Motor neuron (in vitro differentiated cells): Measurements from ENCODE around the gene FAM25A. TPM values are rescaled to one million over a fixed set of nuclear protein-coding genes. Genes with fewer than 3 reads are reported as not detected.

Source experiments
- total RNA-seq, 8 experiments: library from RNA; unstranded; fragments of 300-600 nt; gene quantifications; 2 replicates each; pipeline versions ENCODE4 v1.2.3 to v1.2.4, GENCODE V29; 2022

FAM25A gene
- total RNA-seq, 8 experiments from 2014 or later, result not detected

Other genes starting within 250 kb of the FAM25A start
- gene MMRN2, start 62.7 kb upstream of the FAM25A start, total RNA-seq, result 10 to 100 TPM in 2 of 8 experiments, 1 to 10 TPM in 5, under 1 TPM in 1; 0.86 to 26.6 (median 3.0) TPM
- gene SNCG, start 61.7 kb upstream of the FAM25A start, total RNA-seq, result 100 to 1,000 TPM in 7 of 8 experiments, 10 to 100 TPM in 1; 86.6 to 946 (median 637) TPM
- 10 to 100 TPM in 1 of 8 experiments, 1 to 10 TPM in 4, under 1 TPM in 2, not detected in 1; 0.49 to 63.7 (median 1.2) TPM for gene ADIRF, start 51.8 kb upstream of the FAM25A start, total RNA-seq
- 100 to 1,000 TPM in 4 of 8 experiments, 10 to 100 TPM in 4; 70.2 to 310 (median 102) TPM for gene GLUD1, start 74.5 kb downstream of the FAM25A start, total RNA-seq
- 10 to 100 TPM; 12.5 to 37.2 (median 18.3) TPM for gene SHLD2, start 74.9 kb downstream of the FAM25A start, total RNA-seq
- 1 to 10 TPM in 6 of 8 experiments, under 1 TPM in 1, not detected in 1; 0.56 to 4.8 (median 3.6) TPM for gene NUTM2A, start 205.2 kb downstream of the FAM25A start, total RNA-seq